Suppressor macrophage treated with lipopolysaccharide for 1 hour (primary cell): Measurements from ENCODE around the gene RIOK1.
"Not testable (repeated sequence)": the region's sequence is repeated elsewhere in the genome, so short reads cannot be mapped to it uniquely, and the experiment has no call there.

Experiments used
- DNase-seq, 3 donors: peaks; one replicate each; pipeline ENCODE4 v3.0.0-alpha.2; 2020 to 2022

RIOK1 gene

DNA sequence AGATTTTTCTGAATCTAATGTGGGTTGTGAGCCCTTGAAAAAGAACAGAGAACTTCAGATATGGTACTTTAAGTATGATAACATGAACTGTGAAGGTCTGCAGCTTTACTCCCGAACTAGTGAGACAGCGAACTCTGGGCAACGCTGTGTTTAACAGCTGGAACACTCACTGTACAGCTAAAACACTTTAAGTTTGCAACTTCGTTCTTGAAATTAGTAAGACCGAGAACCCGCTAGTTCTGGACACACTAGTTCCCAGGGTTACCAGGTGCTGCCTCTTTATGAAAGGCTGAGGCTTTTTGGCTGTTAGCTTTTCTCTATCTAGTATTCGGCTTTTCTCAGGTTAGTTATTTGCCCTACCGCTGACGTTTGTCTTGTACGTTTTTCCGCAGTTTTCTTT, 52.9 kb downstream of the RIOK1 start:
- DNase-seq = no peak

- no peak for DNase-seq
These were observed 55.5 kb downstream of the RIOK1 start for GRCh38 chr6:7445101-7445500.

GRCh38 chr6:7445885-7446461, 56.4 kb downstream of the RIOK1 start:
- DNase-seq = no peak

DNA sequence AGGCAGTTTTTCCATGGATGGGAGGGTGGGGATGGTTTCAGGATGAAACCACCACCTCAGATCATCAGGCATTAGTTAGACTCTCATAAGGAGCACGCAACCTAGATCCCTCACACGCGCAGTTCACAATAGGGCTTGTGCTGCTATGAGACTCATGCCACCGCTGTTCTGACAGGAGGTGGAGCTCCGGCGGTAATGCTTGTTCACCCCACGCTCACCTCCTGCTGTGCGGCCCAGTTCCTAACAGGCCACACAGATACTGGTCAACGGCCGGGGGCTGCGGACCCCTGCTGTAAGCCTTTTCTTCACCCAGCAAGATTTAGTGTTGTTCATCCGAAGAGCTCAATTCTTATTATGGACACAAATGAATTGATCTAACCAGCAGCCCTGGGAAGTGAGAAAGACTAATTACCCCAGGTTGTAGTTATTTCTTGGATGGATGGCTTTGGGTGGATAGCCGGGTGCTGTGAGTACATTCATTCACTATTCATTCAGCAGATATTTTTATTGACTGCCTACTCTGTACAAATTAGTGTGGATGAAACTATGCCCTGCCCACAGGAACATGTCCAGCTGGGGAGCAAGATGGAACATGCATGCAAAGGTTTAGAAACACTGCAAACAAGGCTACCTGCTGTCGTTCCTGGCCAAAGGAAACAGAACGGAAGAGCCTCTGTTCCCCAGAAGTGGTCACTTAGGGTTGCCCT, 57.2 kb downstream of the RIOK1 start:
- no peak for DNase-seq

GRCh38 chr6:7448232-7448631, 58.6 kb downstream of the RIOK1 start:
- DNase-seq = no peak

- no peak for DNase-seq
These were observed 59.4 kb downstream of the RIOK1 start for GRCh38 chr6:7449018-7449417.

DNA sequence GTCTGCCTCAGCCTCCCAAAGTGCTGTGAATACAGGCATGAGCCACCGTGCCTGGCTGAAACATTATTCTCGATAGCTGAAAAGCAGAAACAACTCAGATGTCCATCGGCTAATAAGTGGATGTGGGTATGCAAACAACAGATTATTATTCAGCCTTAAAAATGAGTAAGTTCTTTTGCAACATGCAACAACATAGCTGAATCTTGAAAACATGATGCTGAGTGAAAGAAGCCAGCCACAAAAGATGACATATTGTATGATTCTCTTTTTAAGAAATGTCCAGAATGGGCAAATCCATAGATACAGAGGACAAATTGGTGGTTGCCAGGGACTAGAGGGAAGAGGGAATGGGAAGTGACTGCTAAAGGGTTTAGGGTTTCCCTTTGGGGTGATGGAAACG, 61.7 kb downstream of the RIOK1 start:
- peak in 2 of 3 donors; percentile 32 to 44 for DNase-seq

- no peak for DNase-seq
These were observed 63.3 kb downstream of the RIOK1 start for GRCh38 chr6:7452898-7453297.

DNA sequence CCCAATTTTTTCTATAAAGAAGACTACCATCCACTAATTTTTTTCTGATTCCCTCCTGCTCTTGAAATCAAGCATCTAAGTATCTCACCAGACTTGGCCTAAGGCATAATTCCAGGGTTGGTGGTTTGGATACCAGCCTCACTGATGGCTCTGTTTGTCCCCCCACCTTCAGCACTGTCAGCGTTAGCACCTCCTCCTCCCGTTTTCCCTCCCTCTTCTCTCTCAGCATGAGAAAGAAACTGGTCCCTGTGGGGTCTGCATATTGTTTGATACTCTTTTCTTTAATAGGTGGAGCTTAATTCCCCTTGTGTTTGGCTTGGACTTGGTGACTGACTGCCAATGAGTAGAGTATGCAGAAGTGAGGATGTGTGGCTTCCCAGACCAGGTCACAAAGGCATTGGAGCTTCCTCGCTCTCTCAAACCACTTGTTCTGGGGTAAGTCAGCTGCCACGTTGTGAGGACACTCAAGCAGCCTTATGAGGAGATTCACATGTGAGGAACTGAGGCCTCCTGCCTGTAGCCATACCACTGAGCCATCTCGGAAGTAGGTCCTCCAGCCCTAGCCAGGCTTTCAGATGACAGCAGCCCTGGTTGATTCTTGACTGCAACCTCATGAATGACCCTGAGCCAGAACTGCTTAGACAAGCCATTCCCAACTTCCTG, 65.2 kb downstream of the RIOK1 start:
- DNase-seq = peak in 2 of 3 donors; percentile 17 to 19

GRCh38 chr6:7456302-7456701, 66.7 kb downstream of the RIOK1 start:
- DNase-seq = not testable (repeated sequence)

DNA sequence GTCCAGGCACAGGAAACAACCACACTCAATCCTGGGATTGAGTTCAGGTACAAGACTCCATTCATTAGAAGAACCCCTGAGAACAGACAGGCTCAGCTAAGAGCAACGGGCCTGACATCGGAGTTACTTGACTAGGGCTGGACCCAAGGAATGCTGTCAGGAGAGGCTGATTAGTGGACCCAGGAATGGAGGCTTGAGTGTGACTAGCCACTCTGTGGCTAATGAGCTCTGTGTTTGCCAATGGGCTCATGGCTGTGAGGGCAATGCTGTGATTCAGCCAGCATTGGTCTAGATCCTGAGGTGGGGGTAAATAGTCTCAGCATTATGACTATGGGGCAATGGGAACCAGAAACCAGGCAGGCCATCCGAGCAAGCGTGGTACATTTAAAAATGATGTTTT, 71.8 kb downstream of the RIOK1 start:
- no peak for DNase-seq

GRCh38 chr6:7463785-7464184, 74.2 kb downstream of the RIOK1 start:
- no peak for DNase-seq

DNA sequence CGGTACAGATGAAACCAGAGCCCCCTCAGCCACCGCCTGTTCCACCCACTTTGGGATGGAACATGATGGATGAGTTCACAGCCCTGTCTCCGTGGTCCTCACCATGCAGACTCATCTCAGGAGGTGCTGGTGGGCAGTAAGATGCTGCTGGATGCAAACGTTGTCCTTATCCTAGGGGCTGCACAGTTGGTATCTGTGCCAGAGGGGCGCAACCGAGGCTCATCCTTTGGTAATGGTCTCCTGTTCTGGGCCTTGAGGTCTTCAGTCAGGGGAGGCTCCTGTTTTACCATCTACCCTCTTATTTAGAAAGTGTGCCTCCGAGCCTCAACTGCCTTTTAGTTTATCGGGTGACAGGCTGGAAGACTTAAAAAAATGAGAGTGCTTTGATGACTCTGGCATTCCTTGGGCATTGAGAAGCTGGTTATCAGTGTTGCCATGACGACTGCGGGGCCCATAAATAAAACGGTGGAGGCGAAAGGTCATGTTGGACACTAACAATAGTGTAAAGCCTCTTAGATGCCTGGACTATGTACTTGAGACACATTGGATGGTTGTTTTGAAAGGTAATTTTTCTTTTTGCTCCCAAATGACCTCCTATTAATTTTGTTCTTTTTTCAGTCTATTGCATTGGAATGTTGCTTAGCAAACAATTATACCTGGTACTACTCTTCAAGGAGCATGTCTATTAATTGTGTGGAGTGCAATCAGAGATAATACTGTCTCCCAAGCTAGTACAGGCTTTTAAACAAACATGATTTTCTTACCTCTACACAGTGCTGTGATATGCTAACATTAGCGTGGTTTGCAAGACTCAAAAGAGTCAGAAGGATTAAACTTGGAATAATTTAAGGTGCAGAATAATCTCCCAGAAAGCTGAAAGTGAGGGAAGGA, 77.6 kb downstream of the RIOK1 start:
- DNase-seq = no peak
